Left ventricle myocardium superior (tissue), 1 donor: ENCODE results near the gene GALNT9. TPM values are rescaled to one million over a fixed set of nuclear protein-coding genes. Genes with fewer than 3 reads are reported as not detected.

ENCODE experiments used
- ATAC-seq: fragments of 200-7000 bp; cut with Tn5 transposase; one replicate; pipeline ENCODE4 v1.9.1; 2020; ENCODE audit warnings: mild to moderate bottlenecking, moderate library complexity
- DNase-seq: peaks from one replicate; pipeline ENCODE4 v3.0.0-alpha.2; 2020
- intact Hi-C: fragments of 100-400 bp; cut with micrococcal nuclease; formaldehyde crosslinking; loops from one replicate; pipeline ENCODE4 v1.11.0; 2022
- total RNA-seq: library from RNA; stranded (reverse); fragmentation: NEBNext Ultra II Directional; extraction: Animal tissue kit (Norgen Biotek cat#: 25700); gene quantifications from one replicate; pipeline ENCODE4 v1.2.1, GENCODE V29; 2021
- donor health status: DM: no; HTN: yes; CAD: no; lungs with severe emphysema.

Gene GALNT9
- total RNA-seq, 1 donor from 2014 or later = 1.6 TPM

GRCh38 chr12:132215299-132215989 is 113.9 kb downstream of the GALNT9 start:
- DNase-seq = no peak
- ATAC-seq = no peak
- intact Hi-C loops = no loop called here

GRCh38 chr12:132214891-132215290 is 114.5 kb downstream of the GALNT9 start:
- ATAC-seq (no peak), DNase-seq (no peak)
- intact Hi-C loops = no loop called here

DNA sequence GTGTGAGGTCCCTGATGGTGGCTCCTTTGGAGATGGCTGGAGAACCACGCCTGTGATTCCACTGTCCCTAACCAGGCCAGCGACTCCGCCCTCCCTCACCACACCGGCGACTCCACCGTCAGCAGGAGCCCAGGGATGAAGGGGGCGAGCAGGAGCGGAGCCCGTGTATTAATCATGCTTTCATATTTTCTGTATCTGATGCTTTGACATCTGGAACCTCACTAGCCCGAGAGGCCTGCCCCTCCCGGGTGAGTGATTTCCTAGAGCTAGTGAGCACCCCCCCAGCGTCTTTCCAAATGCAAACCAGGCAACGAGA is 115.3 kb downstream of the GALNT9 start:
- DNase-seq (no peak), ATAC-seq (no peak)
- intact Hi-C loops = no loop called here

DNA sequence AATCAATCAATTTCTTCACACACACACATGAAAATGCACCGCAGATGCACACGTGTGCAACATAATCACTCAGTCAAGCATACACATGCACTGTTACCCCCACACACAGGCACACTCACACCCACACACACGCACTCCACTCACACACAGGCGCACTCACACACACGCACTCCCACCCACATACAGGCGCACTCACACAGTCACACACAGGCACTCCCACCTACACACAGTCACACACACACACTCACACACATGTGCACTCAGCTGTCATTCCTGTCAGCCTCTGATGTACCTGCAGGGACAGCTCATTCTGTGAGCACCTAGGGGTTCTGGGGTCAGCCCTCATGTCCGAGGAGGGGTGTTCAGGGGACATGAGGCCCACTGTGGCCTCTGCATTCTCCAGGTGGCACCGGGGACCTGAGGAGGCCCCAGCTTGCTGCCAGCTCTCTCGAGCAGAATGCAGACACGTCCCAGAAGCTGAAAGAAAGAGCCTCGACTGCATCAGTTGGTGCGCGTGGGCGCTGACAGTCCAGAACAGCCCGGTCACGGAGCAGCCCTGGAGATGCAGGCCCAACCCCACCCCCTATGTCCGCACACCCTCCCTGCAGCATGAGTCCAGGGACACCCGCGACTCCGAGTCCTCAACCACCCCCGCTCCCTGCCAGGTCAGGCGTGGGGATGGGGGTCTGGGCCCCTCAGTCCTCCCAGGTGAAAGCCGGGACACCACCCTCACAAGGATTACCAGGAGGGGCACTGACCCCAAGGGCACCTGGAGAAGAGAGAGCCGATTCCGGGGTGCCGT is 115.8 kb downstream of the GALNT9 start:
- no peak for ATAC-seq
- intact Hi-C loops = no loop called here

DNA sequence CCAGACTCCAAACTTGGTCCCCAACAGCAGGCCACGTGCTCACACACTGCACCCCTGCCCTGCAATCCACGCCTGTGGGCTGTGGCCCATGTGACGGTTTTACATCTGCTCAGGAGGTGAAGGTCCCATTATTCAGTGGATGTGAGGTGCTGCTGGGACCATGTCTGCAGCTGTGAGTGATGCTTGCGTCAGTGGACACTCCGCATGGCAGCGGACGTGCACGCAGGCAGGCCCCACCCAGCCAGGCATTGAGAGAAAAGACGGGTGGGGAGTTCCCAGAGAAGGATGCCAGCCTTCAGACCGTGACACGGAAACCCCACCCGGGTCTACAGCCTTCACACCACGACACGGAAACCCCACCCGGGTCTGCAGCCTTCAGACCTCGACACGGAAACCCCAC is 117.6 kb downstream of the GALNT9 start:
- intact Hi-C loops = no loop called here
- ATAC-seq (no peak), DNase-seq (no peak)

More for the DNA sequence above, 115.8 kb downstream of the GALNT9 start:
- DNase-seq = no peak

DNA sequence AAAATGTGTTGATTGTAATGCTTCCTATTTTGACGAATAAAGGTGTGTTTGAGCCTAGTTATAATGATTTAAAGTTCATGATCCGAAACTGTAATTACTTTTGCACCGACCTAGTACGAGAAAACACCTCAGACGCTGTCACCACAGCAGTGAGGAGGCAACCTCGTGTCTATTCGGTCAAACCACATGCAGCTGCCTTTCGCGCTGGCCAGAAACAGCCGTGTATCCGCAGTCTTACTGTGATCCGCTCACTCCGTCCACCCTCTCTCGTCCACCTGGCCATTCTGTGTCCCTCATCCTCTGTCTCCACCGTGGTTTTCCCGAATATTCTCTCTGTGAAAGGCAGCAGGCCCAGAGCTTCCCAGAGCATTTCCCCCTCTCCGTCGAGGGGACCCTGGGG is 118.1 kb downstream of the GALNT9 start:
- DNase-seq (no peak), ATAC-seq (no peak)
- intact Hi-C loops = no loop called here

GRCh38 chr12:132210223-132211055 is 119.0 kb downstream of the GALNT9 start:
- ATAC-seq (no peak), DNase-seq (no peak)
- intact Hi-C loops = no loop called here

GRCh38 chr12:132209619-132210222 is 119.7 kb downstream of the GALNT9 start:
- no peak for ATAC-seq
- no peak for DNase-seq
- intact Hi-C loops = no loop called here

- intact Hi-C loops = no loop called here
- ATAC-seq (no peak), DNase-seq (no peak)
Observed at GRCh38 chr12:132208153-132208823, 121.1 kb downstream of the GALNT9 start.

- no peak for DNase-seq
- intact Hi-C loops = no loop called here
- ATAC-seq = no peak
Observed at GRCh38 chr12:132207083-132207775, 122.2 kb downstream of the GALNT9 start.

GRCh38 chr12:132206046-132206434 is 123.3 kb downstream of the GALNT9 start:
- intact Hi-C loops = no loop called here
- DNase-seq (no peak), ATAC-seq (no peak)

GRCh38 chr12:132205271-132206045 is 123.9 kb downstream of the GALNT9 start:
- ATAC-seq = no peak
- no peak for DNase-seq
- intact Hi-C loops = no loop called here

DNA sequence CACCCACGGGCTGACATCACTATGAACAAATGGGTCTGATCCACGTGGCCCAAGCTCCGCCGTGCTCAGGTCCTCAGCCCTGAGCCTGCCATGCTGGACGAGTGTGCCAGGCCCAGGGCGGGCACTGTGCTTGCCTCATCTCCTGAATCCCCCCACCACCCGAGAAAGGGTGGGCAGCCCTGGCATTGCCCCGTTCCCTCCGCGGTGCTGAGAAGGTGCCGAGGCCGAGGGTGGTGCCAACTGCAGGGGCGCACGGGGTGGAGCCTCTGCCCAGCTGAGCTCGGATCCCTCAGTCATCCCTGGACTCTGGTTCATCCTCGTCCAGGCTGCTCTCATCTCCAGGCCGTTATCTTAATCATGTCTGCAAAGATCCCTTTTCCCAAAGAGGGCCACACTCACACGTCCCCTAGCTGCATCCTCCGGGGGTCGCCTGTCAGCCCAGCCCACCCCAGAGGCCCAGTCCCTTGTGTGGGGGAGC is 124.6 kb downstream of the GALNT9 start:
- no peak for ATAC-seq
- no peak for DNase-seq
- intact Hi-C loops = no loop called here

DNA sequence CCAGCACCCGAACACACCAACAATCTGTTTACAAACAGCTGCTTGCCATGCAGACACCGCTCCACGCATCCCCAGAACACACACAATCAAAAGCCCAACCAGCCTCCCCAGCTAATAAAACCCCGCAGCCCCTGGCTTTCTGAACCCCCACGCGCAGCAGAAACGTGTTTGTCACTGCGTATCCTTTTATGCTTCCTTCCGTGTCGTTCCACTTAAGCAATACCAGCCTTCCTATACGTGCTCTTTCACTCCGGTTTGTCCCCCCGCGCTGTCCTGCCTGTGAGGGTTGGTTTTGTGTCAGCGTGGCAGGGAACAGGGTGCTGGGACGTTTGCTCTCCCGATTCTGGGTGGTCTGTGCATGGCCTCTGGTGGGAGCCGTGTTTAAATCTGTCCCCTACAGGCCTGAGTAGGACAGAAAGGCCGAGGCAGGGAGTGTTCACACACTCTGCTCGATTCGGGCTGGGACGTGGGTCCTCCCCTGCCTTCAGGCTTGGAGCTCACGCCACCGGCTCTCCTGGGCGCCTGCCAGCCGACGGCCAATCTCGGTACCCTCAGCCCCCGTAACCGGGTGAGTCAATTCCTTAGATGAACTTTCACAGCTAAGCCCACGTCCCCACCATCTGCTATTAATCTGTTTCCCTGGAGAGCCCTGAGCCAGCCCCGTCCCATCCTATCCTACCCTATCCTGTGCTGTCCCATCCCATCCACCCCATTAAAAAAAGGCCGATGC is 125.2 kb downstream of the GALNT9 start:
- no peak for ATAC-seq
- intact Hi-C loops = no loop called here
- DNase-seq = no peak

DNA sequence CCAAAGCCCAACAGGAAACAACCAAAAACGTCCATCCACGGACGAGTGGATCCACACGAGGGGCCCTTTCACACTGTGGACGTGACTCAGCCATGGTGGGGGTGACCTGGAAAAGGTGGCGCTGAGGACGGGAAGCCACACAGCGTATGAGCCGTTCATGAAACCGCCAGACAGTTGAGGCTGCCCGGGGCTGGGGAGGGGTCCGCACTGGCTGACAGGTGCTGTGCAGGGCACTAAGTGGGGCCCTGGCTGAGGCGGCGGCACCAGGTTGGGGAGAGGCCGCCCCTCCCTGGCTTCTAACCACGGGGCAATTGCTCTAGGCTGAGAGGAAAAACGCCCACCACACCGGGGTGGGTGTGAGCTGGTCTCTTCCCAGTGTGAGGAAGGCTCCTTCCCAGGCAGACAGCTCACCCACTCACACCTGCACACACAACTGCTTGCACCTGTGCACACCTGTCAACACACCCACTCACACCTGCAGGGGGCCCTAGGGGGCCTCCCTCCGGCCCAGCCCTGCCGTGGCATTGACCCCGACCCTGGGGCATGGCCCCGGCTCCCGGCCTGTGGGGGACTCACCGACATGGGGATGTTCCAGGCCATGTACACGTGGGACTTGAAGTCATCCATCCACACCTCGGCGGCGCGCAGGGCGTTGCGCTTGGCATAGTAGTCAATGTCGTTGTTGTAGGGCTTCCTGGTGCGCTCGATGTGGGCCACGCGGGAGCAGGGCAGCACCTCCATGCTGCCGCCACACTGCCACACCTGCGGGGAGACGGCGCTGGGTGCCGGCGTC is 126.3 kb downstream of the GALNT9 start:
- DNase-seq = no peak

DNA sequence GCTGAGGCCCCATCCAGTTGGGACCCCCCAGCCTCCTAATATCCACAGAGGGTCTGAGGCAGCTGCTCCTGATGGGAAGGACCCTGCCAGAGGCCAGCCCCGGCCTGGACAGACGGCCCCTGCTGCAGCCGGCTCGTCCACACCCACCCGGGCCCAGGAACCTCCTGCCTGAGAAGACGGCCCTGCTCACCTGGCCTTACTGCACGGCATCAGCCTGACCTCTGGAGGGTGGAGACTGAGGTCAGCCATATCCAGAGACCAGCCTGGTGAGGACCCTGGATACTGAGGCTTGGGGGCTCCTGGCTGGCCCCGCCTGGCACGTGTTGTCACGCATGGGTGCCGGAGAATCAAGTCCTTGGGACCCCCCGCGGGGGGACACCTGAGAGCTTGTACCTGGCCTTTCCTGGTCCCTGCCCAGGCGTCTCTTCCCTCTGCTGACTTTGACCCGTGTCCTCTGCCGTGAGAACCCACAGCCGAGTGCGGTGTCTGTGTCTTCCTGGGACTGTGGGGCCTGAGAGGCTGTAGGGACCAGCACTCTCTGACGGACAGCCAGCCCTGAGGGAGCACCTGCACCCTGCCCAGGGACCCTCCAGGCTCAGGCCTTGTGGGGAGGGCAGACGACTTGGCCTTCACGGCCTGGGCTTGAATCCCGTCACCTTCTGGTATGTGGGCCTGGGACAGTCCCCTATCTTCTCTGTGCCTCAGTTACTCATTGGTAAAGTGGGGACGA is 127.8 kb downstream of the GALNT9 start:
- intact Hi-C loops = no loop called here
- ATAC-seq (no peak), DNase-seq (no peak)

More for the DNA sequence above, 126.3 kb downstream of the GALNT9 start:
- intact Hi-C loops = no loop called here
- no peak for ATAC-seq
